GM12872 (cell line): Measurements from ENCODE around the gene L3MBTL4.

Experiments used
- TF ChIP-seq, protein P1 (sequence below): IDR thresholded peaks from 3 replicates; pipeline ENCODE4 v1.5.1; 2011; ENCODE audit warnings: low read depth, mild to moderate bottlenecking, low read length, moderate library complexity; ENCODE audit not compliant: insufficient read depth

L3MBTL4 gene

DNA sequence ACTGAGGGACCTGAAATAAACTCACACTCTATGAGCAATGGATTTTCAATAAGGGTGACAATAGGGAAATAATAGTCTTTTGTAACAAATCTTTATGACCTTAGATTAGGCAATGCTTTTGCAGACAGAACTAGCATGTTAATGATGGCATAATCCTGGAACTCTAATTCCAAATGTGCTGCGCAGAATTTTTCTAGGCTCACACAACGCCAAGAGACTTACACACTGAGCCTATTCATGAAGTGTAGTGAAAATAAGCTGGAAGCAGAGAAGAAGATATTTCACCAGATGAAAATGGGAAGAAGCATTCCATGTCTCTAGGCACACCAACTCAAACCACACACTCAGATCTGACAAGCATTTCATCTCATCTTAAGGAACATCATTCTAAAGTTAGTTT lies 178.5 kb downstream of the L3MBTL4 start:
- TF ChIP-seq, protein P1, sequence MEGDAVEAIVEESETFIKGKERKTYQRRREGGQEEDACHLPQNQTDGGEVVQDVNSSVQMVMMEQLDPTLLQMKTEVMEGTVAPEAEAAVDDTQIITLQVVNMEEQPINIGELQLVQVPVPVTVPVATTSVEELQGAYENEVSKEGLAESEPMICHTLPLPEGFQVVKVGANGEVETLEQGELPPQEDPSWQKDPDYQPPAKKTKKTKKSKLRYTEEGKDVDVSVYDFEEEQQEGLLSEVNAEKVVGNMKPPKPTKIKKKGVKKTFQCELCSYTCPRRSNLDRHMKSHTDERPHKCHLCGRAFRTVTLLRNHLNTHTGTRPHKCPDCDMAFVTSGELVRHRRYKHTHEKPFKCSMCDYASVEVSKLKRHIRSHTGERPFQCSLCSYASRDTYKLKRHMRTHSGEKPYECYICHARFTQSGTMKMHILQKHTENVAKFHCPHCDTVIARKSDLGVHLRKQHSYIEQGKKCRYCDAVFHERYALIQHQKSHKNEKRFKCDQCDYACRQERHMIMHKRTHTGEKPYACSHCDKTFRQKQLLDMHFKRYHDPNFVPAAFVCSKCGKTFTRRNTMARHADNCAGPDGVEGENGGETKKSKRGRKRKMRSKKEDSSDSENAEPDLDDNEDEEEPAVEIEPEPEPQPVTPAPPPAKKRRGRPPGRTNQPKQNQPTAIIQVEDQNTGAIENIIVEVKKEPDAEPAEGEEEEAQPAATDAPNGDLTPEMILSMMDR: no peak

DNA sequence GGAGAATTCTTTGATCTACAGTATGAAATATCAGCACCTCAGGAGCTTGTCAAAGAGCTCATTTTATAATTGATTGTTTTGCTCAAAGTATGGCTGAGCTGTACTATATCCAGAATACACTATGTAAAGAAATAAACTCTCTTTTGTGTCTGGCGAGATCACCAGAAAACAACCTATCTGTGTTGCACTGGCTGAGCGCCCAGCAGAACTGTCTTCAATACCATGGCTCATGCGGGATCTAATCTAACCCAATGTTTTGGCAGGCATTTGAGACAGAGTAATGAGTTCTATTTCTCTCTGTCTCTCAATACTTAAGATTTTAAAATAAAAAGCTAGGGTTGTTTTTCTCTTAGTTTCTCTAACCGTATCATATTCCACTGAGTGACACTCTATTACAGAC lies 192.4 kb downstream of the L3MBTL4 start:
- TF ChIP-seq, protein P1: no peak

- TF ChIP-seq, protein P1: no peak
These were observed 193.1 kb downstream of the L3MBTL4 start for GRCh38 chr18:6221602-6222014.

- TF ChIP-seq, protein P1: no peak
These were observed 194.6 kb downstream of the L3MBTL4 start for GRCh38 chr18:6220129-6220528.

DNA sequence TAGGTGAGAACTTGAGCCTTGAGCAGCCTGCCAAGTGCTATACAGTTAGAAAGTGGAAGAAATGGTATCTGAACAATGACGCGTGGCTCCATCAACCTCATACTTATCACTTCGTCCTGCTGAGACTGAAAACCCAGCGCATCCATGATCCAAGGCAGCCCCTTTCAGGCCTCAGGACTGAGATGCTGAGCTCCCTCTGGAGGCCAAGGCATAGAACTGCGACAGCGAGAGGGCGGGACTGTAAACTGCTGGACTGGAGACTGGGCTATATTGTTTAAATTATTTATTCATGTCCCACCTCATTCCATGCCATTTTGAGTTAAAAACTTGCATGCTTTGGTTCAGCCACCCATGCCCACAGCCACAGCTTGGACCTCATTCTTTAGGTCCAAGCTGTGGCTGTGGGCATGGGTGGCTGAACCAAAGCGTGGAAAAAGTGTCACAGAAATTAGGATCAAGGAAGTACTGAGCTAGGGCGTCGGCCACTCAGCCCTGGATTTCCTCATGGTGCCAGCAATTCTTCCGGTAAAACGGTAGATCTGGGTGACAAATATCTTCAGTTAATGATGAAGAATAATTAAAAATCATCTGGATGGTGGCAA lies 195.5 kb downstream of the L3MBTL4 start:
- TF ChIP-seq, protein P1: peak; percentile 82

DNA sequence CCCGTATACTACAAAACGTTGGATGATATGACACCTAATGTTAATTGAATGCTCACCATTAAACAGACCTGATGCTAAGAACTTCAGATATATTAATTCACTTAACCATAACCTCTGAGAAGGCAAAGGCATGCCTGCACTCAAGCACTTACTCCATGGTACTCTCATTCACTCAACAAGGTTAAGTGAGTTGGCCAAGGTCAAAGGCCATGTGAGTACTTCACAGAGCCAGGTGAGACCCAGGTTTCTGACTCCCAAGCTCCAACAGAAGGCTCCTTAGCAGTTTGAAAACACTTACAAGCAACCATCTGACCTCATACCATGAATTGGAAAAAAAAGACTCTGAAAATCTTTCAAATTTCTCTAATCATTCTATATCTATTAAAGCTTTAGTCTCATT lies 198.8 kb downstream of the L3MBTL4 start:
- TF ChIP-seq, protein P1: no peak

DNA sequence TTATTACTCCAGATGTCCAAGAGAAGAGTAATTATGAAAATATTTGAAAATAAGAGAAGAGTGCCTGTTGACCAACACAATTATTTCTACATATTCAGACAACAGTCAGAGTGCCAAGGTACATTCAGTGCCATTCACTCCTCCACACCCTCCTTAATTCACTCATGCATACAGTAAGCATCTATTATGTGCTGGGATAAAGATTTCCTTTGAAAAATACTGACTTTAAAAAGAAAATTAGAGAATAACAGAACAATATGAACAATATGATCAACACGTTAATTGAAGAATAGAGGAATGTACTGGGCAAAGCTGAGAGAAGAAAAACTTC lies 203.6 kb downstream of the L3MBTL4 start:
- TF ChIP-seq, protein P1: no peak
